Gastrocnemius medialis (tissue), 4 donors: Measurements from ENCODE around the gene RTKN2.

Source experiments
- POLR2A ChIP-seq, 2 donors: fragments of 450-650 bp; IDR thresholded peaks; one replicate each; pipeline ENCODE4 v1.6.1; 2017; ENCODE audit warnings: antibody characterized with exemption in 2 of 2, mild to moderate bottlenecking in 2 of 2, moderate library complexity in 2 of 2
- TF ChIP-seq, protein P1 (sequence below), 5 experiments: fragments of 450-650 bp in 3 of 5; fragments of 200-600 bp in 2 of 5; sonication (generic) in 2 of 5; IDR thresholded peaks in 4 of 5; conservative IDR thresholded peaks in 1 of 5; 1 replicate in 4 of 5; 2 replicates in 1 of 5; pipeline ENCODE4 v1.5.1; 2016 to 2019; ENCODE audit warnings: antibody characterized with exemption in 5 of 5, mild to moderate bottlenecking in 3 of 5, moderate library complexity in 3 of 5

DNA sequence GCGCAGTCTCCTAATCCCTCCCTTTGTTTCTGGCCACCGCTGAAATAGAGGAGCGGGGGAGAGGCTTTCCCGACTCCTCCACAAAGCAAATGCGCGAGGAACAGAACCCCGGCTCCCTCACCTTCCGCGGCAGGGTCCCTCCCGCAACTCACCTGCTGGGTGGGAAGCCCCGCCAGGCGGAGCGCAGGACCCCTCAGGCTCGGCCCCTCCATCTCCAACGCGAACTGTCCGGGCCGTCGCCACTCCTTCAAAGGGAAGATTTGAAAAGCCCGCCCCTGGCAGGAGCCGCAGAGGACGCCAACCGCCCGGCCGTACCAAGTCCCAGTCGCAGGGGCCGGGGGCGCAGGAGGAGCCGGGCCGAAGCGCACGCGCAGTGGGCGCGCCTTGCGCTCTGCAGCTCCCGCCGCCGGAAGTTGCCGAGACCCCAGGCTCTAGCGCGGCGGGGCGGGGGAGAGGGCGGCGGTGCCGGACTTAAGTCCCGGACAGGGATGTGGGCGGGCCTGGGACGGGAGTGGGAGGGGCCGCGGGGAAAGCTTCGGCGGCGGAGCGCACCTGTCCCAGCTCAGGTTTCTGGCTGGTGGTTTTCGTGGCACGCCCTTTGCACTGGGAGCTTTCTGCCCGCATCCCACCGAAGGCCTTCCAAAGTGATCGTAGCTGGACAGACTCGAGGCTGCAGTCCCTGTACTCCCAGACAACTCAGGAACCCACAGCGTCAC, at the start of gene RTKN2:
- TF ChIP-seq, protein P1, sequence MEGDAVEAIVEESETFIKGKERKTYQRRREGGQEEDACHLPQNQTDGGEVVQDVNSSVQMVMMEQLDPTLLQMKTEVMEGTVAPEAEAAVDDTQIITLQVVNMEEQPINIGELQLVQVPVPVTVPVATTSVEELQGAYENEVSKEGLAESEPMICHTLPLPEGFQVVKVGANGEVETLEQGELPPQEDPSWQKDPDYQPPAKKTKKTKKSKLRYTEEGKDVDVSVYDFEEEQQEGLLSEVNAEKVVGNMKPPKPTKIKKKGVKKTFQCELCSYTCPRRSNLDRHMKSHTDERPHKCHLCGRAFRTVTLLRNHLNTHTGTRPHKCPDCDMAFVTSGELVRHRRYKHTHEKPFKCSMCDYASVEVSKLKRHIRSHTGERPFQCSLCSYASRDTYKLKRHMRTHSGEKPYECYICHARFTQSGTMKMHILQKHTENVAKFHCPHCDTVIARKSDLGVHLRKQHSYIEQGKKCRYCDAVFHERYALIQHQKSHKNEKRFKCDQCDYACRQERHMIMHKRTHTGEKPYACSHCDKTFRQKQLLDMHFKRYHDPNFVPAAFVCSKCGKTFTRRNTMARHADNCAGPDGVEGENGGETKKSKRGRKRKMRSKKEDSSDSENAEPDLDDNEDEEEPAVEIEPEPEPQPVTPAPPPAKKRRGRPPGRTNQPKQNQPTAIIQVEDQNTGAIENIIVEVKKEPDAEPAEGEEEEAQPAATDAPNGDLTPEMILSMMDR (IDR thresholded peaks at IDR 0.05 in 4 of 5, conservative IDR thresholded peaks at IDR 0.05 in 1 of 5), result no peak
- TF ChIP-seq POLR2A (IDR thresholded peaks at IDR 0.05), result no peak
